HUES64 (cell line): Measurements from ENCODE around the gene MPIG6B. TPM values are rescaled to one million over a fixed set of nuclear protein-coding genes. Genes with fewer than 3 reads are reported as not detected.
A peak's percentile ranks its signal among the peaks of the same experiment; 100 is the strongest.

Experiments
- H3K27ac ChIP-seq: 2 replicates; pipeline ENCODE4 v1.7.0; 2013; ENCODE audit warnings: low read depth, low read length, inconsistent platforms
- H3K27me3 ChIP-seq: 2 replicates; pipeline ENCODE4 v1.6.1; 2013; ENCODE audit warnings: mild to moderate bottlenecking, low read length; ENCODE audit not compliant: insufficient read depth
- H3K36me3 ChIP-seq: 2 replicates; pipeline ENCODE4 v1.6.1; 2013; ENCODE audit warnings: mild to moderate bottlenecking, low read length; ENCODE audit not compliant: insufficient read depth
- H3K4me1 ChIP-seq: 2 replicates; pipeline ENCODE4 v1.6.1; 2013; ENCODE audit warnings: mild to moderate bottlenecking, low read length, moderate library complexity; ENCODE audit not compliant: insufficient read depth
- H3K4me3 ChIP-seq: 2 replicates; pipeline ENCODE4 v1.5.1; 2013; ENCODE audit warnings: mild to moderate bottlenecking, low read length, moderate library complexity
- H3K9ac ChIP-seq: 2 replicates; pipeline ENCODE4 v1.6.1; 2013; ENCODE audit warnings: mild to moderate bottlenecking, low read depth, low read length
- H3K9me3 ChIP-seq: 2 replicates; pipeline ENCODE4 v1.6.1; 2013; ENCODE audit warnings: low read depth, low read length; ENCODE audit not compliant: insufficient read depth
- WGBS: fragments of 150-250, 120-280 bp; methylation state at CpG from one replicate; pipeline ENCODE4 v1.1.7; 2013; ENCODE audit warnings: missing lambda C conversion rate; 5-methylcytosine and 5-hydroxymethylcytosine counted together
- polyA plus RNA-seq, 2 experiments: library from polyadenylated mRNA; stranded (reverse); fragments of 50-300 nt; gene quantifications; one replicate each; pipeline ENCODE4 v1.2.3, GENCODE V29; 2013

The MPIG6B gene
- polyA plus RNA-seq (2013, experiment 1 of 2): not detected
- not detected for polyA plus RNA-seq (2013, experiment 2 of 2)

GRCh38 chr6:31723245-31723979, at the start of gene MPIG6B:
TSS of gene MPIG6B (plus strand) at chr6:31723373. CDS start at chr6:31723384, 11 bp downstream.
- H3K9ac ChIP-seq: no peak within 1 kb of the TSS
- H3K27me3 ChIP-seq: no peaks in the 10 kb centered on the region
- H3K36me3 ChIP-seq: peaks cover 26% of the 10 kb centered on the region
- no peaks in the 10 kb centered on the region for H3K9me3 ChIP-seq
- 90% methylated on average over 46 of the region's 46 CpGs for WGBS
- H3K4me3 ChIP-seq: no peak within 1 kb of the TSS
- H3K4me1 ChIP-seq: peaks cover 4% of the 10 kb centered on the region; the same call in 1 of the 2 replicates
- no peak within 1 kb of the TSS for H3K27ac ChIP-seq

GRCh38 chr6:31676322-31676903, 46.8 kb upstream of the MPIG6B start:
- H3K4me1 ChIP-seq: no peaks in the 10 kb centered on the region
- no peaks in the 10 kb centered on the region for H3K9me3 ChIP-seq
- no peak overlapping the region for H3K27ac ChIP-seq
- WGBS: 81% methylated on average over 4 of the region's 4 CpGs
- H3K4me3 ChIP-seq: no peak overlapping the region
- peaks cover 18% of the 10 kb centered on the region for H3K36me3 ChIP-seq
- no peak overlapping the region for H3K9ac ChIP-seq
- peaks cover 6% of the 10 kb centered on the region for H3K27me3 ChIP-seq

GRCh38 chr6:31676904-31677303, 46.3 kb upstream of the MPIG6B start:
- no peak overlapping the region for H3K9ac ChIP-seq

GRCh38 chr6:31677955-31678354, 45.2 kb upstream of the MPIG6B start:
- WGBS: 81% methylated on average over 8 of the region's 8 CpGs
- Histone ChIP-seq H3K4me3 (no peak overlapping the region), H3K36me3 (peaks cover 6% of the 10 kb centered on the region), H3K27ac (no peak overlapping the region), H3K9ac (no peak overlapping the region), H3K4me1 (no peaks in the 10 kb centered on the region), H3K9me3 (no peaks in the 10 kb centered on the region), H3K27me3 (peaks cover 20% of the 10 kb centered on the region)

More at GRCh38 chr6:31676904-31677303, 46.3 kb upstream of the MPIG6B start:
- Histone ChIP-seq H3K27me3 (peaks cover 11% of the 10 kb centered on the region), H3K9me3 (no peaks in the 10 kb centered on the region), H3K4me1 (no peaks in the 10 kb centered on the region), H3K4me3 (no peak overlapping the region), H3K36me3 (peaks cover 14% of the 10 kb centered on the region), H3K27ac (no peak overlapping the region)
- WGBS: 78% methylated on average over 5 of the region's 6 CpGs

GRCh38 chr6:31680226-31681134, 42.7 kb upstream of the MPIG6B start, which contains the start of gene LY6G5C:
TSS of gene LY6G5C (minus strand) at chr6:31681067. CDS start at chr6:31680373, 694 bp downstream.
- Histone ChIP-seq H3K9me3 (no peaks in the 10 kb centered on the region), H3K9ac (peak within 1 kb of the TSS; percentile 31; the same call in 1 of the 2 replicates), H3K27me3 (peaks cover 20% of the 10 kb centered on the region), H3K4me1 (no peaks in the 10 kb centered on the region), H3K4me3 (peak within 1 kb of the TSS; percentile 60), H3K36me3 (no peaks in the 10 kb centered on the region), H3K27ac (no peak within 1 kb of the TSS)
- 18% methylated on average over 17 of the region's 17 CpGs for WGBS

GRCh38 chr6:31681135-31681671, 42.0 kb upstream of the MPIG6B start:
- H3K9me3 ChIP-seq: no peaks in the 10 kb centered on the region
- peaks cover 20% of the 10 kb centered on the region for H3K27me3 ChIP-seq
- H3K27ac ChIP-seq: no peak overlapping the region
- peaks cover 2% of the 10 kb centered on the region for H3K36me3 ChIP-seq
- WGBS: 1% methylated on average over 40 of the region's 40 CpGs
- H3K9ac ChIP-seq: peak overlapping the region; percentile 31; the same call in 1 of the 2 replicates
- H3K4me3 ChIP-seq: peak overlapping the region; percentile 60
- H3K4me1 ChIP-seq: no peaks in the 10 kb centered on the region

- Histone ChIP-seq H3K9me3 (no peaks in the 10 kb centered on the region), H3K9ac (no peak overlapping the region), H3K27me3 (peaks cover 20% of the 10 kb centered on the region), H3K27ac (no peak overlapping the region), H3K4me3 (peak overlapping the region; percentile 65), H3K36me3 (peaks cover 26% of the 10 kb centered on the region), H3K4me1 (no peaks in the 10 kb centered on the region)
- WGBS: 67% methylated on average over 13 of the region's 13 CpGs
These were observed 39.6 kb upstream of the MPIG6B start for GRCh38 chr6:31683591-31683990.

GRCh38 chr6:31686483-31686882, 36.7 kb upstream of the MPIG6B start:
- Histone ChIP-seq H3K4me3 (no peak overlapping the region), H3K27ac (no peak overlapping the region), H3K4me1 (no peaks in the 10 kb centered on the region), H3K9ac (no peak overlapping the region), H3K9me3 (no peaks in the 10 kb centered on the region), H3K36me3 (peaks cover 50% of the 10 kb centered on the region), H3K27me3 (peaks cover 13% of the 10 kb centered on the region)
- 89% methylated on average over 5 of the region's 5 CpGs for WGBS

GRCh38 chr6:31687321-31687720, 35.9 kb upstream of the MPIG6B start:
- WGBS: 87% methylated on average over 8 of the region's 8 CpGs
- no peak overlapping the region for H3K9ac ChIP-seq
- no peak overlapping the region for H3K4me3 ChIP-seq
- H3K36me3 ChIP-seq: peaks cover 57% of the 10 kb centered on the region
- no peaks in the 10 kb centered on the region for H3K4me1 ChIP-seq
- H3K27me3 ChIP-seq: peaks cover 5% of the 10 kb centered on the region
- no peak overlapping the region for H3K27ac ChIP-seq
- no peaks in the 10 kb centered on the region for H3K9me3 ChIP-seq

GRCh38 chr6:31687860-31688693, 35.1 kb upstream of the MPIG6B start:
- Histone ChIP-seq H3K4me1 (no peaks in the 10 kb centered on the region), H3K27ac (no peak overlapping the region), H3K27me3 (no peaks in the 10 kb centered on the region), H3K36me3 (peaks cover 62% of the 10 kb centered on the region), H3K9me3 (no peaks in the 10 kb centered on the region), H3K4me3 (no peak overlapping the region), H3K9ac (no peak overlapping the region)
- WGBS: 83% methylated on average over 14 of the region's 14 CpGs
